ENCODE measurements around the gene PXT1.
"Not testable (repeated sequence)": the region's sequence is repeated elsewhere in the genome, so short reads cannot be mapped to it uniquely, and the experiment has no call there.

The PXT1 gene

GRCh38 chr6:36368421-36368820 lies 74.2 kb downstream of the PXT1 start:
- Histone ChIP-seq H3K36me3 (no peaks in the 10 kb centered on the region), H3K9me3 (no peaks in the 10 kb centered on the region), H3K27ac (peak overlapping the region; percentile 87), H3K27me3 (no peaks in the 10 kb centered on the region), H3K4me1 (ENCODE audit: control insufficient read depth in 1 of 2, insufficient read depth in 1 of 2, low read depth in 1 of 2, low read length in 1 of 2) (peaks cover 59 to 75% of the 10 kb centered on the region in 2 experiments), H3K4me3 (ENCODE audit: low read depth in 1 of 2, low read length in 1 of 2) (peak overlapping the region in 1 of 2 experiments; percentile 54)
- TF ChIP-seq CTCF (IDR thresholded peaks at IDR 0.05): no peak

- Histone ChIP-seq H3K27ac (peak overlapping the region; percentile 87), H3K4me1 (ENCODE audit: control insufficient read depth in 1 of 2, insufficient read depth in 1 of 2, low read depth in 1 of 2, low read length in 1 of 2) (peaks cover 63 to 75% of the 10 kb centered on the region in 2 experiments), H3K36me3 (no peaks in the 10 kb centered on the region), H3K27me3 (no peaks in the 10 kb centered on the region), H3K9me3 (no peaks in the 10 kb centered on the region), H3K4me3 (ENCODE audit: low read depth in 1 of 2, low read length in 1 of 2) (peak overlapping the region in 1 of 2 experiments; percentile 54)
- TF ChIP-seq CTCF (IDR thresholded peaks at IDR 0.05): no peak
Observed at GRCh38 chr6:36367743-36368142, 74.9 kb downstream of the PXT1 start.

GRCh38 chr6:36364669-36365479 lies 77.8 kb downstream of the PXT1 start:
- no peak for TF ChIP-seq CTCF (IDR thresholded peaks at IDR 0.05)
- Histone ChIP-seq H3K9me3 (no peaks in the 10 kb centered on the region), H3K36me3 (no peaks in the 10 kb centered on the region), H3K4me3 (ENCODE audit: low read depth in 1 of 2, low read length in 1 of 2) (no peak overlapping the region), H3K27ac (no peak overlapping the region), H3K4me1 (ENCODE audit: control insufficient read depth in 1 of 2, insufficient read depth in 1 of 2, low read depth in 1 of 2, low read length in 1 of 2) (peaks cover 65 to 84% of the 10 kb centered on the region in 2 experiments), H3K27me3 (no peaks in the 10 kb centered on the region)

GRCh38 chr6:36364061-36364635 lies 78.5 kb downstream of the PXT1 start:
- not testable (repeated sequence) for H3K27me3 ChIP-seq; H3K36me3 ChIP-seq; H3K4me3 ChIP-seq (ENCODE audit: low read depth in 1 of 2, low read length in 1 of 2); H3K27ac ChIP-seq; H3K9me3 ChIP-seq
- H3K4me1 ChIP-seq (ENCODE audit: control insufficient read depth in 1 of 2, insufficient read depth in 1 of 2, low read depth in 1 of 2, low read length in 1 of 2): peaks cover 58 to 77% of the 10 kb centered on the region in 2 experiments

- Histone ChIP-seq H3K4me1 (ENCODE audit: control insufficient read depth in 1 of 2, insufficient read depth in 1 of 2, low read depth in 1 of 2, low read length in 1 of 2) (peaks cover 50 to 69% of the 10 kb centered on the region in 2 experiments), H3K27ac (peak overlapping the region; percentile 83), H3K4me3 (ENCODE audit: low read depth in 1 of 2, low read length in 1 of 2) (peak overlapping the region; percentile 40 to 49)
- H3K9me3 ChIP-seq, H3K27me3 ChIP-seq, H3K36me3 ChIP-seq: not testable (repeated sequence)
Observed at GRCh38 chr6:36363371-36363752, 79.3 kb downstream of the PXT1 start.

GRCh38 chr6:36362551-36363370 lies 79.9 kb downstream of the PXT1 start:
- peak; percentile 25 for TF ChIP-seq CTCF (IDR thresholded peaks at IDR 0.05)

More at GRCh38 chr6:36362551-36363370, 79.9 kb downstream of the PXT1 start:
- H3K27me3 ChIP-seq: no peaks in the 10 kb centered on the region
- H3K4me3 ChIP-seq (ENCODE audit: low read depth in 1 of 2, low read length in 1 of 2): peak overlapping the region; percentile 40 to 49
- H3K9me3 ChIP-seq: no peaks in the 10 kb centered on the region
- H3K36me3 ChIP-seq: no peaks in the 10 kb centered on the region
- H3K4me1 ChIP-seq (ENCODE audit: control insufficient read depth in 1 of 2, insufficient read depth in 1 of 2, low read depth in 1 of 2, low read length in 1 of 2): peaks cover 44 to 63% of the 10 kb centered on the region in 2 experiments
- peak overlapping the region; percentile 83 for H3K27ac ChIP-seq

All from neutrophil (primary cell).